NCI-H1417 (cell line): ENCODE data around the gene PUM1.
"Not testable (repeated sequence)": the region's sequence is repeated elsewhere in the genome, so short reads cannot be mapped to it uniquely, and the experiment has no call there.

Experiments
- DNase-seq, 3 experiments: peaks; one replicate each; lab custom pipeline; 2025; lab: John Stamatoyannopoulos, UW

PUM1 gene, protein sequence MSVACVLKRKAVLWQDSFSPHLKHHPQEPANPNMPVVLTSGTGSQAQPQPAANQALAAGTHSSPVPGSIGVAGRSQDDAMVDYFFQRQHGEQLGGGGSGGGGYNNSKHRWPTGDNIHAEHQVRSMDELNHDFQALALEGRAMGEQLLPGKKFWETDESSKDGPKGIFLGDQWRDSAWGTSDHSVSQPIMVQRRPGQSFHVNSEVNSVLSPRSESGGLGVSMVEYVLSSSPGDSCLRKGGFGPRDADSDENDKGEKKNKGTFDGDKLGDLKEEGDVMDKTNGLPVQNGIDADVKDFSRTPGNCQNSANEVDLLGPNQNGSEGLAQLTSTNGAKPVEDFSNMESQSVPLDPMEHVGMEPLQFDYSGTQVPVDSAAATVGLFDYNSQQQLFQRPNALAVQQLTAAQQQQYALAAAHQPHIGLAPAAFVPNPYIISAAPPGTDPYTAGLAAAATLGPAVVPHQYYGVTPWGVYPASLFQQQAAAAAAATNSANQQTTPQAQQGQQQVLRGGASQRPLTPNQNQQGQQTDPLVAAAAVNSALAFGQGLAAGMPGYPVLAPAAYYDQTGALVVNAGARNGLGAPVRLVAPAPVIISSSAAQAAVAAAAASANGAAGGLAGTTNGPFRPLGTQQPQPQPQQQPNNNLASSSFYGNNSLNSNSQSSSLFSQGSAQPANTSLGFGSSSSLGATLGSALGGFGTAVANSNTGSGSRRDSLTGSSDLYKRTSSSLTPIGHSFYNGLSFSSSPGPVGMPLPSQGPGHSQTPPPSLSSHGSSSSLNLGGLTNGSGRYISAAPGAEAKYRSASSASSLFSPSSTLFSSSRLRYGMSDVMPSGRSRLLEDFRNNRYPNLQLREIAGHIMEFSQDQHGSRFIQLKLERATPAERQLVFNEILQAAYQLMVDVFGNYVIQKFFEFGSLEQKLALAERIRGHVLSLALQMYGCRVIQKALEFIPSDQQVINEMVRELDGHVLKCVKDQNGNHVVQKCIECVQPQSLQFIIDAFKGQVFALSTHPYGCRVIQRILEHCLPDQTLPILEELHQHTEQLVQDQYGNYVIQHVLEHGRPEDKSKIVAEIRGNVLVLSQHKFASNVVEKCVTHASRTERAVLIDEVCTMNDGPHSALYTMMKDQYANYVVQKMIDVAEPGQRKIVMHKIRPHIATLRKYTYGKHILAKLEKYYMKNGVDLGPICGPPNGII

GRCh38 chr1:31065310-31066217 is at the start of gene PUM1:
Gene PUM1, minus strand, starts transcription at chr1:31065717. Its CDS starts 6,151 bp downstream, at chr1:31059566.
- peak; percentile 98 to 99 (median 98) for DNase-seq

- DNase-seq: no peak
Observed at GRCh38 chr1:31112266-31112935, 46.9 kb upstream of the PUM1 start.

DNA sequence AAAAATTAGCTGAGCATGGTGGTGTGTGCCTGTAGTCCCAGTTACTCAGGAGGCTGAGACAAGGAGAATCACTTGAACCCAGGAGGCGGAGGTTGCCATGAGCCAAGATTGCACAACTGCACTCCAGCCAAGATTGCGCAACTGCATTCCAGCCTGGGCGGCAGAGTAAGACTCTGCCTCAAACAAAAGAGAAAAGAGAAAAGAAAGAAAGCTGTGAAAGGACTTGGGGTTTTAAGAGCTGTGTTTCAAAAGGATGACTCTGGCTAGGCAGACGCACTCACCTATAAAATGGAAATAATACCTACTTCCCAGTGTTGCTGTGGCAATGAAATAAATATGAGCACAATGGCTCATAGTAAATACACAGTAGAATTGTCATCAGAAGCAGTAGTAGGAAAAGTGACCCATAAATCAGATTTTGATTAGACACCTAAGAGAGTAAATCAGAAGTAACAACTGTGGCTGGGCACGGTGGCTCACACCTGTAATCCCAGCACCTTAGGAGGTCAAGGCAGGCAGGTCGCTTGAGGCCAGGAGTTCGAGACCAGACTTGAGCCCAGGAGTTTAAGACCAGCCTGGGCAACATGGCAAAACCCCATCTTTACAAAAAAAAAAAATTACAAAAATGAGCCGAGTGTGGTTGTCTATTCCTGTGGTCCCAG is 45.9 kb upstream of the PUM1 start:
- DNase-seq: peak in 1 of 3 experiments; percentile 45

DNA sequence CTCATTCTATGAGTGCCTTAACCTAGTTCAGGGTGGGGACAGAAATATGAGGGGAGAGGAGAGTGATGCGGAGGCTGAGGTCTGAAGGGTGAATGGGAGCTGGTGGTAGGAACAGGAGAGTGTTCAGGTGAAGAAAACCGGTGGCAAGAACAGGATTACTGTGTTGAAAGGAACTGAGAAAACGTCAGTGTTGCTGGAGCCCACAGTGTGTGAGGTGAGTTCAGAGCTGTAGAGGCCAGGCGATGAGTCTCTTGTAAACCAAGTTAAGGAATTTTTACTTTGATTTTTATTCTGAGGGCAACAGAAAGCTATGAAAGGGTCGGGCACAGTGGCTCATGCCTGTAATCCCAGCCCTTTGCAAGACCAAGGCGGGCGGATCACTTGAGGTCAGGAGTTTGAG is 45.3 kb upstream of the PUM1 start:
- DNase-seq: no peak

- DNase-seq: no peak
Observed at GRCh38 chr1:31108861-31109260, 43.3 kb upstream of the PUM1 start.

GRCh38 chr1:31105646-31106045 is 40.1 kb upstream of the PUM1 start:
- no peak for DNase-seq

DNA sequence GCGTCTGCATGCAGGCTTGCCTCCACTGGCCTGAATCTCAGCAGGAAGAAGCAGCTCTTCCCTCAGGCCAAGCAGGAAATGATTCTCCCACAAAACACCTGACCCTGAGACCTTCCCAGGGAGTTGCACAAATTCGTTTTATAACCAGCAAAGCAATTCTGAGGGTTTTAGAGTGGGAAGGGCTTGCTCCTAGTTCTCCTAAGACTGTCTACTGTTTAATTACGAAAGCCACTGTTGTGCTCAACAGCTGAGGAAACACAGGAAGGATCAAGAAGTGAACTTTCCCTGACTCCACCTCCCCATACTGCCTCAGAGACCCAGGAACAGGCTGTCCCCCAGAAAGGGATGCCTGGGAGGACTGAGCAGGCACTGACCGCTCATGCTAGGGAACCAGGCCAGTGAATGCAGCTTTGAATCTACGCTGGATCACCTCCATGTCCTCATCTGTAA is 37.0 kb upstream of the PUM1 start:
- peak in 1 of 3 experiments; percentile 5 for DNase-seq

GRCh38 chr1:31101147-31101502 is 35.6 kb upstream of the PUM1 start:
- peak; percentile 12 to 40 (median 14) for DNase-seq

- no peak for DNase-seq
Observed at GRCh38 chr1:31099293-31100032, 33.9 kb upstream of the PUM1 start.

DNA sequence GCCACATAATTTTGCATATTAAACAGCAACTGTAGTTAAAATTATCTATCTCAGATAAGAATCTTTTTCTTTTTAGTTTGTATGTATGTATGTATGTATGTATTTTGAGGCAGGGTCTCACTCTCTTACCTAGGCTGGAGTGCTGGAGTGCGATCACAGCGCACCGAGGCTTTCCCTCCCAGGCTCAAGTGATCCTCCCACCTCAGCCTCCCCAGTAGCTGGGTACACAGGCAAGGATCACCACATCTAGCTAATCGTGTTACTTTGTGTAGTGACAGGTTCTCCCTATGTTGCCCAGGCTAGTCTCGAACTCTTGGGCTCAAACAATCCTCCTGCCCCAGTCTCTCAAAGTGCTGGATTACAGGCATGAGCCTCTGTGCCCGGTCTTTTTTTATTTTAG is 30.5 kb upstream of the PUM1 start:
- DNase-seq: no peak

- DNase-seq: no peak
Observed at GRCh38 chr1:31095298-31095981, 29.9 kb upstream of the PUM1 start.

DNA sequence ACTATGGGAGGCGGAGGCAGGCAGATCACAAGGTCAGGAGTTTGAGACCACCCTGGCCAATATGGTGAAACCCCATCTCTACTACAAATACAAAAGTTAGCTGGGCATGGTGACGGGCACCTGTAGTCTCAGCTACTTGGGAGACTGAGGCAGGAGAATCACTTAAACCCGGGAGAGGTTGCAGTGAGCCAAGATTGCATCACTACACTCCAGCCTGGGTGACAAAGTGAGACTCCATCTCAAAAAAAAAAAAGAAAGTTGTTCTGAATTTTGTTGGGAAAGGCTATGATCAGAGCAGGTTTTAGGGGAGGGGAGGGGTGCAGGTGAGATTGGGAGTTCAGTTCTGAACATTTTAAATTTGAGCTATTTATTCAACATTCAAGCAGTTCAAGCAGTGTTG is 22.6 kb upstream of the PUM1 start:
- not testable (repeated sequence) for DNase-seq

- no peak for DNase-seq
Observed at GRCh38 chr1:31084782-31085569, 19.5 kb upstream of the PUM1 start.

GRCh38 chr1:31082385-31082784 is 16.9 kb upstream of the PUM1 start:
- DNase-seq: no peak

- DNase-seq: no peak
Observed at GRCh38 chr1:31073044-31073443, 7.5 kb upstream of the PUM1 start.

- DNase-seq: no peak
Observed at GRCh38 chr1:31072304-31072746, 6.8 kb upstream of the PUM1 start.

GRCh38 chr1:31069392-31069791 is 3.9 kb upstream of the PUM1 start:
- DNase-seq: no peak
